Measurements from ENCODE around the gene BMAL2.

DNA sequence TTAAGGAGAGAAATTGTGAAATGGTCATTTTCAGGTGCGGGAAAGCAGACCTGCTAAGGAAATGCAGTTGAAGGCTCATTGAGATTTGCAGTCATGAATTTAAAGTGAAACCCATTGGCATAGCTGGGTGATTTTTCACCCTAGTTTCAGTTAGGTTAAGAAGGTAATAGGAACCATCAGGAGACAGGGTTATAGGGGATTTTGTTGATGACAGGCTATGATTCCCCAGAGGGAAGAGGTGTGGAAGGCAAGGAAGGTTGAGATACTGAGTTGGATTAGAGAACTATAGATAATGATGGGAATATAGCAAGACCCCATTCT is 22.7 kb upstream of the BMAL2 start:
- no peak for TF ChIP-seq POLR2A (IDR thresholded peaks at IDR 0.05)
- TF ChIP-seq, protein P1, sequence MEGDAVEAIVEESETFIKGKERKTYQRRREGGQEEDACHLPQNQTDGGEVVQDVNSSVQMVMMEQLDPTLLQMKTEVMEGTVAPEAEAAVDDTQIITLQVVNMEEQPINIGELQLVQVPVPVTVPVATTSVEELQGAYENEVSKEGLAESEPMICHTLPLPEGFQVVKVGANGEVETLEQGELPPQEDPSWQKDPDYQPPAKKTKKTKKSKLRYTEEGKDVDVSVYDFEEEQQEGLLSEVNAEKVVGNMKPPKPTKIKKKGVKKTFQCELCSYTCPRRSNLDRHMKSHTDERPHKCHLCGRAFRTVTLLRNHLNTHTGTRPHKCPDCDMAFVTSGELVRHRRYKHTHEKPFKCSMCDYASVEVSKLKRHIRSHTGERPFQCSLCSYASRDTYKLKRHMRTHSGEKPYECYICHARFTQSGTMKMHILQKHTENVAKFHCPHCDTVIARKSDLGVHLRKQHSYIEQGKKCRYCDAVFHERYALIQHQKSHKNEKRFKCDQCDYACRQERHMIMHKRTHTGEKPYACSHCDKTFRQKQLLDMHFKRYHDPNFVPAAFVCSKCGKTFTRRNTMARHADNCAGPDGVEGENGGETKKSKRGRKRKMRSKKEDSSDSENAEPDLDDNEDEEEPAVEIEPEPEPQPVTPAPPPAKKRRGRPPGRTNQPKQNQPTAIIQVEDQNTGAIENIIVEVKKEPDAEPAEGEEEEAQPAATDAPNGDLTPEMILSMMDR (IDR thresholded peaks at IDR 0.05): no peak
- no peak for TF ChIP-seq EP300 (IDR thresholded peaks at IDR 0.05)

All from suprapubic skin (tissue), 3 donors.